Amniotic epithelial cell (primary cell): ENCODE results near the gene CLRN3.

ENCODE experiments used
- DNase-seq: peaks from one replicate; pipeline ENCODE4 v3.0.0-alpha.2; 2010; ENCODE audit warnings: low read depth

CLRN3 gene

DNA sequence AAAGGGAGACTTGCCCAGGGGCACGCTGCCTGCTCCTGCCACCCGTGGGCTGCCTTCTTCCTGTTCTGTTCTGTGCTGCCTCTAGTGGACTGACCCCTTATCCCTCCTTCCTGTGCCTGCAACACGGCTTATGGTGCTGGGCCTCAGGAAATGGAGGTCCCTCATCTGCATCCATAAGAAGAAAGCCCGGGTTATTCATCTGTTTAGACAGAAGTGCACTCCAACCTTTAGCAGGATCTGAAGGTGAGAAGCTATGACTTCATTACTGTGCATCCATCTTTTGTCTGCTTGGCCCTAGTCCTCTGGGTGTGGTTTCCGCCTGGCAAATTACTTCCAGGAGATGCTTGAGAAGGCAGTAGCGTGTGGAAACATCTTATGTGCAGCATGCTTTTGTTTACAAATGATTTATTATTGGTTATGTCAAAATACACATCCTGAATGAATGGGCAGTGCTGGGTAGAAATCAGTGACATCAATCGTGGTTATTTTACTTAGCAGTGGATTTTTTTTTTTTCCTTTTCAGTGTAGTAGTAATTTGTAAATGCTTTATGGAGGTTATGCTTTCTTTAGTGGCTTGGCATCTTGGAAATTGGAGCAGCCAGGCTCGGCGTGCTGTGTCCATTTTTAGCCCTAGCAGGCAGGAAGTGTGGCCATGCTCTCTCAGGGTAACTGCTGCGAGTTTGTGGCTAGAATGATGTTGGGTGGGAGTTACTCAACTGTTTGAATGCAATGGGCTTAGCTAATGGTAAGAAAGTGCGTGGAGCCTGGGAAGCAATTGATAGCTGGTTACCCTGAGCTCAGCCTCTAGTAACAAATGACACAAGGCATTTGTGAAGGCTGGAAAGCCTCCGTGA lies 26.9 kb upstream of the CLRN3 start:
- peak; percentile 93 for DNase-seq

DNA sequence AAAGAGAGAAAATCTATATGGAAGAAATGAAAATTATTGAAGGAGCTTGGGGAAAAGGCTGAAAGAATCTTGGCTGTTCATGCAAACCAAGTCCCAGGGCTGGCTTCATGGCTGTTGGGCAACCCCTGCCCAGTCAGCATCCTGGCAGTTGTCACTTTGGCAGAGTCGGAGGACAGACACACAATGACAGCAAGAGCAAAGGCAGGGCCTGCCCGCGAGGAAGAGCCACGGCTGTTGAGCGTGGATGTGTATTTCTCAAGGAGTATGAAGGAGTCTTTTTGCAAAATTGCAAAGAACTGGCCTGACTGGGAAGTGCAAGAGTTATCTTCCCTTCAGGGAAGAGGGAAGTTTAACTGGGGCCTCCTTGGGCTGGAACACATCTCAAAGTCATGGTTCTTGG lies 25.8 kb upstream of the CLRN3 start:
- no peak for DNase-seq

DNA sequence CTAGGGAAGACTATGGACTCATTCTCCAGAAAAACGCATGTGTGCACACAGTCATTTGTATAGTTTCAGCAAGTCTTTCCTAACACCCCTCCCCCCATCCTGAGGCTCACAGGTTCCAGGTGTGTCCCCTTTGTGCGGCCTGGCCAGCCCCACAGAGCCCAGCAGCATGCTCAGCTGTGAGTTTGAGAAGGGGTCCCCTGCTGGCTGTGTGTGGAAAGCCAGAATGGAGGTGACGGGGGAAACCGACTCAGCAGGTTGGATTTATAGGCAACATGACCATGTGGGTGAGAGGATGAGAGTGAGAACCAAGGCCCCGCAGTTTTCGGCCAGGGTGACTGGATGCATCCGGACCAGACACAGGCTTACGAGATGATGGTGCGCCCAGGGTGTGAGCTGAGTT lies 24.1 kb upstream of the CLRN3 start:
- no peak for DNase-seq

DNA sequence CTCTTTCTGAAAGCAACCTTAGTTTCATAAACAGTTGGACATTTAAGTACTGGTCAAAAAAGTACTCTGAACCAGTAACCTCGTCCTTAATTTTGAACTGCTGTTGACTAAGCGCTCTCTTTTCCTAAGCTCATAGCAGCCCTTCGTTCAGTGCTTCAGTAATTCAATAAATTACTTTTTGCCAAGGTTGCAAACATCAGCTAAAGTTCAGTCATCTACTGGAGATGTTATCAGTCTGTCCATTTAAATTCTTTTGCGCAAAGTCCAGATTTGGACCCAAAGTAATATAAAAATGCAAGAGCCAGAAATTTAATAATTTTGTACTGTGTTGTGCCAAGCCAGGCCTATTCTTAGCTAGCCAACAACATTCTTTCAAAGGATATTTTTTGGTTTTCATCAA lies 22.6 kb upstream of the CLRN3 start:
- DNase-seq: no peak

DNA sequence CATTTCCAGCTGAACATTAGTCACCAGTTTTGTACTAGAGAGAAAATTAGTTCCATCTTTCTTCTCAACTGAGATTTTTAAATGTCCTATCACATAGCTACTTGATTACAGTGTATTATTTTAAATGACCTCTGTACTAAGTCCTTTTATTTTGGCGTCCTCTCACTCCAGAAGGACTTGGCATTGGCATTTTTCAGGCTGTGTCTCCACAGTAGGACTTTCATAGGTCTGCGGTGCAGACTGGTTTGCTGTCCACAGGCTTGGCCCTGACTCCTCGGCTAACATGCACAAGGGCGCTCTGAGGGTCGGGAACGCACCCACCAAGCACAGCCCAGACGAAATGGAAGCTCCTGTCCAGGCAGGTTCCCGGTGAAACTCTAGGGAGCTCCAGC lies 20.6 kb upstream of the CLRN3 start:
- DNase-seq: no peak

DNA sequence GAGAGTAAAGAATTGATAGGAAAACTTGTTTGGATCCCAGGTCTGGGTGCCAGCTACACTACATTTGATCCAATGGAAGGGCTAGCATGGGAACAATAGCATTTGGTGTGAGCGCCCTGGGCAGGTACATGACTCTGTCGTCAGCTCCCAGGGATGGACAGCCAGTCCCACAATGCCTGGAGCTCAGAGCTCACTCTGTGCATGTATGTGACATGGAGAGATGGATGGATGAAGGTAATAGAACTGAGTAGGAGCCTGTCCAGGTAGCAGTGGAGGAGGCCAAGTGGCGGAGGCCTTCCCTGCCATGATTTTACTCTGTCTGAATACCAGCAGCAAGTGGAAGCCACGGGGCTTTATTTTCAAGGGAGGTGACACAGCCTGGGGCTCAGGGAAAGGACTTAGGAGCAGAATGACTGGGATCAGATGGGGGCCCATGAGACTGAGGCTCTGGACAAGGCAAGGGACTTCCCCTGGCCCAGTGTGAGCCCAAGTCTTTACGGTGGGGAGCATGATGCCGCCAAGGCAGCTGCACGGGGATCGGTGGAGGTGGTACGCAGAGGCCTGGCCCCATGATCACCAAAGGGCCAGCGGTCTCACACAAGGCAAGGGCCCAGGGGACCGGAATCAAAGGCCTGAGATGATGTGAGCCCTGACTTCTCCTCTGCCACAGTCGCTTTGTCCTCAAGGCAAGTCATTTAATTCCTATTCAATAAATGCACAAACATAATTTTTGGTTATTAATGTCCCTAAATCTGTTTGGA lies 20.0 kb upstream of the CLRN3 start:
- DNase-seq: no peak

DNA sequence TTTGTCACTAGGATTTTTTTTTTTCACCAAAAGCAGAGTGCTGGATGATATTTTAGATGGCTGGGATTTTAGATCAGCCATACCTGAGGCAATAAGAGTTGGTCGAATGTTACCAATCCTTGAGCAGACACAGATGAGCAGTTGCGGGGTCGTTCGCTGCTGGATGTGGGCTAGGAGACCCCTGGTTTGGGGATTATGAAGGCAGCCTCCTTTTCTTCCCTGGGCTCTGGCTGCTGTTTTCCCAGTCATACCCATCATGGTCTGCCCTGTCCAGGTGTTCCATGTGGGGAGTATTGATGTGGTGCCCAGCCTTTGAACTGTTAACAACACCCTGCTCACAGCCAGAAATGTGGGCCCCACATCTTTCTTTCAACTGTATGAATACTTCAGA lies 19.1 kb upstream of the CLRN3 start:
- DNase-seq: no peak

DNA sequence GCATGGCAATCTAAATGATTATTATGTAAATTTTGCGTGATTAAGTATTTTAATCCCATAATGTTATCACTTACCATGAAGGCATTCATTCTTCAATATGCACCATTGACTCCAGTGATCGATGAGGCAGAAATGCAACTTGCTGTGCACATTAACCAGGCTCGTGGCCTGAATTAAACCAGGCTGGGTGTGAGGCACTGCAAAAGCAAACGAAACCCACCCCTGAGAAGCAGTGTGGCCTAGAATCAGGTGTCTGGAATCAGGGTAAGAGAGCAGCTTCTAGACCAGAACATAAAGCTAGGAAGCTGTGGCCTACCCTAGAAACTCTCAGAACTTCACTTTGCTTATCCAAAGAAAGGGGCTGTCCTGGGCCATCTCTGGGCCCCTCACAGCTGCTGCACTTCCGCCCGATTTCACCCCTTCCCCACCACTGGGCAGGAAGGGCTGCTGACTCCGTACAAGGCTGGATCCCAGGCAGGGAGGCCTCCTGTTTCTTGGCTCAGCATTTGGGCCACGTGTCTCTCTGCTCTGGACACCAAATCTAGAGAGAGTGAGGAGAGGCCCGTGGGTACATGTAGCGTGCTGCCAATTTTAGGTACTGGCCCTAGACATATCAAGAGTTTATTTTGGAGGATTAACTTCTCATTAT lies 18.6 kb upstream of the CLRN3 start:
- DNase-seq: no peak

DNA sequence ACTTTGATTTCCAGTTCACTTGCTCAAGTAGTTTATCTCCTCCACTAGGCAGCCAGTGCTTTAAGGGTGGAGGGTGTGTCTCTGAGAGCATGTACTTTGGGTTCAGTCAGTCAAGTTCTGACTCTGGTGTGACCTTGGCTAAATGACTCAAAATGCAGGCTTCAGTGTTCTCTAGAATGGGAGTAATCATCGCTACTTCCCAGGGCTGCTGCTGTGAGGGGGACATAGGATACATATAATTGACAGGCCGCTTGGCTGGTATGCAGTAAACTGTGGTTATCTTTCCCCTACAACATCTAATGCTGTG lies 17.7 kb upstream of the CLRN3 start:
- DNase-seq: peak; percentile 29

DNA sequence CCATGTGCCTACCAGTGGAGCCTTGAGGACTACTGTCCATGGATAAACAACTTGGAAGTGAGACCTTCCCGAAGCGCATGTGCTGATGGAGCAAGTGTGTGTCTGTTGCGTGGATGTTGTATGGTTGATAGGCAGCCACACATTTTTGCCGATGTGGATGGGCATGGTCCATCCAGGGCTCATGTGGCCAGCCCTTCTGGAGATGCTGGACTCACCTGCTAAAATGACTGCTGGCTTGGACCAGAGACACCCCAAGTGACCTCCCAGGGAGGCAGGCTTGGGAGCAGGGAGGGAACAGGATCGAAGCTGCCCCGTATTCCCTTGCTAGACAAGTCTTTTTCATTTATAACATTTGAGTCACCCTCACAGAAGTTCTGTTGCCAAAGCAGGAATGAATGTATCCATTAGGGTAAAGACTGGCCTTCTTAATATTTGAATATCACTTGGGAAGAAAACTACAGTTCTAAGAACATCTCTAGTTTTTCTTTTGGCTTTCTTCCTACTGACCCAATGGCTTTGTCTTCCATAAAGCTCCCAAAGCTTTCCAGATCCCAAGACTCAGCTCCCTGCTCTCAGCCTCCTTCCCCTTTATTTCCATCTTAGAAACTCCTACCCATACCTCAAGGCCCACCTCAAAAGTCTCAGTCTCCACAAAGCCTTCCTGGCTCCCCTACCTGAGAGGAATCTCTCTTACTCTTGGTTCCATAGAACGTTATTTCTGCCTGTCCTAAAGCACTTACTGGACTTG lies 17.1 kb upstream of the CLRN3 start:
- DNase-seq: no peak

DNA sequence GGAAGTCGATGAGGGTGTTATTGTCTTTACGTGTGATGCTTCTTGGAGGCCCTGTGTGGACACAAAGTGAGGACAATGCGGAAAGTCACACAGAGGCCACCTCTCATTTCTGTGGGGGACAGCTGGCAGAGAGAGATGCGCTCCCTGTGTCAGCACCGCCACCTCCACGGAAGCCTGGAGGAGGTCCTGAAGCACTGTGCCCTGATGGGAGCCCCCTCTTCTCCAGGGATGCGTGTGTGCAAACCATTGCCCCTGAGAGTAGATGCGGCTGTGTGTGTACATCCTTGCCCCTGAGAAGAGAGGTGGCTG lies 16.2 kb upstream of the CLRN3 start:
- no peak for DNase-seq

DNA sequence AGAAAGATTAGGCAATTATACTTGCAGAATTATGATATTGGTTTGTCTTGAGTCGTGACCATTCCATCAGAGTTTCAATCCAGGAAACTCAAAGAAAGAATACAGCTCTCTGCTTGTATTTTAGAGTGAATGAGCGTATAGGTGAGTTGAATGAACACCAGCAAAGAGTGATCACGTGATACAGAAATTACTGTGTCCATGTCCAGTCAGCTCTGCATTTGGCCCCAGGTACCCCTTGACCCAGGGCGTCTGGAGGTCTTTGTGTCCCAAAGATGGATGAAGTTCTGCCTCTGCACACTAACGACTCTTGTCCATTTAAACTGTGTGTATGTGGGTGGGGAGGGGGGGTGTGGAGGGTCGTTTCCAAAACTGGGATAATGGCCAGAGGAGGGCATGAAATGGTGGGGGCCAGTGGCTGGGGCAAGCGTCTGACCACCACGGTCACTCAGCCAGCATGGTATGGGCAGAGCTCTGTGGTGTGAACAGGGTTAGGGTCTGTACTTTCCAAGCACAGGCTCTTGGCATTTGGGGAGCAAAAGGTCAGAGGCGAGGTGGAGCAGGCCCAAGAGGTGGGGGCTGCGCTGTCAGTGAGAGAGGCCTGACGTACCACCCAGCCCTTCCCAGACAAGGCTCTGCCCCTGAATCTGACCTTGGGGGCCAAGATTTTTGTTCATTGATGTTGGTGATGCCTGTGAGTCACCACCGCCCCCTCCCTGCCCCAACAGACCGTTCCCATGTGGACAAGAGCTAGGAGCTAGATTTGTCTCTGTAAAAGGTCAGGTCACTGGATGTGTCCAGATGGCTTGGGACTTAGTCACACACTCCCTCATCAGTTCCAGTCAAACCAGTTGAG lies 15.6 kb upstream of the CLRN3 start:
- peak; percentile 50 for DNase-seq

DNA sequence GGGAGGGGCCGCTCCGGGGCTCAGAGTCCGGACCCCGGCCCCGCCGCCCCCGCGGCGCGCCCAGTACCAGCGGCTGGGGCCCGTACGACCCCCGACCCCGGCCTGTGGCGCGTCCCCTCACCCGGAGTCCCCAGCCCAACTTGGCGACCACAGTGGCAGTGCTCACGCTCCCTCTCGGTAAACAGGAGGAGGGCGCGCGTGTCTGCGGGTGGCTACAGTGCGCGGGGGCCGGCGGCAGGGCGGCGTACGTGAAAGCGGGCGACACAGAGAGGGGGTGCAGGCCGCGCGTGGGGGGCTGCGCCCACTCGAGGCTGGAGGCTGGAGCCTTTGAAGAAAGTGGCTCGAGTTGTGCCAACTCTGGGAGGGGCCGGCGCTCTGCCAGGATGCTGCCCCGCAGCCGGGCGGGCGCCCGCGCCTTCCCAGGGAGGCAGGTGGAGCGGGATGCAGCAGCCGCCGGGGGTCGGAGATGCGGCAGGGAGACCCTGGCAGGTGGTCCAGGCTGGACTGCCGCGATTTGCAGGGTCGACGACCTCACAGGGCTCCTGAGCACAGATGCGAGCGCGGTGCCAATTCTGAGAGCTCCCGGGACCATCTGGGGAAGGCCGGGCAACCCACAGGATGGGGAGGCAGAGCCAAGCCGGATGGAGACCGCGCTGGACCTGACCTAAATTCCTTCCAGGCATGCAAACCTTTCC lies 14.8 kb upstream of the CLRN3 start:
- DNase-seq: peak; percentile 67

DNA sequence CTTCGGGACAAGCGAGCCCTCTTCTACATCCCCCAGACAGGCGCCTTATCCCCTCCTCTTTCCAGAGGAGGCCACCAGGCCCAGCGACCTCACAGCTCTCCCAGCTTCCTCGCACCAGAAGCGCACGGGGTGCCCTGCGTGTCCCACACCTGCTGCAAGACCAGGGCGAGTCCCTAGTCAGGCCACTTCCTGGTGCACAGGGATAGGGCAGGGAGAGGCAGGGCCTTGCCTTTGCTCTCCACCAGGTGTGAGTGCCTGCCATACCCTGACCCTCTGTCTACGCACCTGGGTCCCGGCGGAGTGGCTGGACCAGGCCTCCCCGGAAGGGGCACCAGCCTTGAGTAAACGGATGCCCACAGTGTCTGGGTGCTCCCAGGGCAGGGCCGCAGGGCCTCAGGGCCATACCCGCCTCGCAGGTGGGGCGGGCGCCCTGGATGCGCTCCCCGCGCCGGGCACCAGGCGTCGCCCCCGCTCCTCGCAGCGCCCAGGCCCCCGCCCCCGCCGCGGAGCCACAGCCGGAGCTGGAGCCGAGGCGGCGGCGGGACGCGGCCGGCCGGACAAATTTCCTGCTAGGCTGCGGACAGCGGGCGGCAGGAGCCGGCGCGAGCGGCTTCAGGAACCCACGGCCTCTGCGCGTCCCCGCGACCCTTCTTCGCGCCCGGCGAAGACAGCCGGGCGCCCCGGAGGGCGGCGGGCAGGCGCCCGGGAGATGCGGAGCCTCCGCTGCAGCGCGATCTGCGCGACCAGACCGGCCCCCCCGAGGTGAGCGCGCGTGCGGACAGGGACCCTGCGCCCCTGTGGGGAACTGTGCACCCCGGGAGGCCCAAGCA lies 14.0 kb upstream of the CLRN3 start, which contains the start of gene PTPRE:
TSS of gene PTPRE (plus strand) at position 556 of the 830 bp plus-strand sequence. CDS start 133,779 bp downstream, outside the sequence.
- DNase-seq: peak; percentile 51

DNA sequence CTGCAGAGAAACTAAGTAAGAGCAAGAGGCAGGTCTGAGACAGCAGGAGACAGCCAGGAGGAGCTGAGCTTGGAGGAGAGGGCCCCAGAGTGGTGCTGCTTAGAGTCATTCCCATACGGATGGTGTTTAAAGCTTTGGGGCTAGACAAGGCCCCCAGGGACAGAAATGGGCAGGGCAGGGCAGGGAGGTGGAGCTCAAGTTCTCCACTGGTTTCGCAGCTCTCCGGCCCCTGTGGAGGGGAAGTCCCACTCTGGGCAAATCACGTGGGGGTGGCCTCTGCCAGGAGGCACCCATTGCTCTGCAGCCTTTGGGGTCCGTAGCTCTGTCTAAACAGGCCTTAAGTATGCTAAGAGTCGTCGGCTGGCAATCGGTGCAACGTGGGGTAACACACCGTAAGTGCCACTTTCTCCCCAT lies 13.1 kb upstream of the CLRN3 start:
- DNase-seq: no peak

DNA sequence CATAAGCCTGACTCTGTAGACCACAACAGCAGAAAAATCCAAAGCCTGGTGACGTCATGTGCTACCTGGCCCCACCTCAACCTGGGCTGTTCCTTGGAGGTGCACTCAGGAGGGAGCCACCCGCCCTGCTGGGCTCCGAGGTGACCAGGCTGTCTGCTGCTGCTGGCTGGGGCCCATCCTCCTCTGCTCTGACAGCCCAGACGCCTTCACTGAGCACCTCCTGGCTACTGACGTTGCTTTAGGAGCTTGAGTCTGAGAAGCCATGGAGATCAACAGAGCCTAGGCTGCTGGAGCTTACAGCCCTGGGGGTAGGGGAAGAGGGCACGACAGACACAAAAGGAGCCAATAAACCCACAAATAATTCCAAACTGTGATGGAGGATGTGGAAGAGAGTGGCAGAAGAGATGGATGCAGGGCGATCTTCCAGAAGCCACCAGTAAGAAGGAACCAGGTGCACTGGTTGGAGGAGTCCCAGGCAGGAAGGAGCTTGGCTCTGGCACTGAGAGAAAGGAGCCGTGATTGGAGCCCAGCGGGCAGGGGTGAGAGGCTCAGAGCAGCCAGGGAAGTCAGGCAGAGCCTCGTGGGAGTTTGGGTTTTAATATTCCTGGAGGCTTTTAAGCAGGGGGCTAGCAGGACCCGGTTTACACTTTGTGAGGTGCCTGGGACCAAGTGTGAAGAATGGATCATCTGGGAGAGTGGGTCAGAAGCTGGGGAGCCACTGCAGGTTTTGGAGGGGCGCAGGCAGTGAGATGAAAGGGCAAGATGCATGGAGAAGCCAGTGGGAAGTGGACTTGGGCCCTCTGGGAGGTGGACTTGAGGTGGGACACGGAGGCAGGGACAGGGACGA lies 12.5 kb upstream of the CLRN3 start:
- no peak for DNase-seq

DNA sequence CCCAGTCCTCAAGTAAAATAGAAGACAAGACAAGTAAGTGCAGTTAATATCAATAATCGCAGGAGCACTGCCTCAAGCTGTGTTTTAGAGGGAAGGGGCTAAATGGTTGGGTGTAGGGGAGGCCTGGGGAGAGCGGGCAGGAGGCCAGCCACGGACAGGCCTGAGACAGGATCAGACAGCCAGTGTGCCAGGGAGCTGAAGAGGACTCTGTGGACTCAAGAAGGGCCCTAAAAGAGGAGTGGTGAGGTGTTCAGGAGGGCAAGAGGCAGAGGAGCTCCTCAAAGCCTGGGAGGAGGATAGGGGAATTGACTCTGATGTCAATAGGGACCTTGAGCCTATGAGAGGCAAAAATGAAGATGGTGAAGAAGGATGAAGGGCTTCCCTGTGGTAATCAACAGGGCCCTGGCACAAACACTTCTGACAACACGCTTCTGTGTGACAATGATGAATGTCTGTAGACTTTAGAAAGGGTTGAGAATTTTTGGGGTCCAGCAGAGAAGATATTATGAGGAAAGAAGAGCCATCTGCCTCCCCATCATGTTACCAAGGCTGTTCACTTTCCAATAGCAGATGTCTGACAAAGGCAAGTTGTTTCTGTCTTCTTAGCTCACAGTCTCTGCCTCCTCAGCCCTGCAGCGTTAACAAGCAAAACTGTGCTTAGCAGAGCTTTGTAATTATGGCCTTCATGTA lies 11.7 kb upstream of the CLRN3 start:
- no peak for DNase-seq

DNA sequence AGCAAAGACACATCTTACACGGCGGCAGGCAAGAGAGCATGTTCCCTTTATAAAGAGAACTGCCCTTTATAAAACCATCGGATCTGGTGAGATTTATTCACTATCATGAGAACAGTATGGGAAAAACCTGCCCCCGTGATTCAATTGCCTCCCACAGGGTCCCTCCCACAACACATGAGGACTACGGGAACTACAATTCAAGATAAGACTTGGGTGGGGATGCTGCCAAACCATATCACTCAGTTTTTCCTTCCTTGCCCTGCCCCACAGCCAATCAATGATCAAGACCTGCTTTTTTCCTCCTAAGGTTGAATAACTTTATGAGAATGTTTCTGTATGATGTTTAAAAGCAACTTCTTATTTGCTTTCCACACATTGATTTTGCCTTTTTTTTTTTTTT lies 11.0 kb upstream of the CLRN3 start:
- peak; percentile 44 for DNase-seq
